Mesendoderm (in vitro differentiated cells): ENCODE results near the gene CIC.

Experiments used
- DNase-seq: peaks from one replicate; pipeline ENCODE4 v3.0.0; 2013
- H2AK5ac ChIP-seq: 2 replicates; pipeline ENCODE4 v1.6.1; 2013; ENCODE audit warnings: low read length, inconsistent platforms
- H2BK120ac ChIP-seq: 2 replicates; pipeline ENCODE4 v1.6.1; 2013; ENCODE audit warnings: low read depth, mild to moderate bottlenecking, low read length, moderate library complexity, mixed read lengths
- H2BK15ac ChIP-seq: replicated peaks from 2 replicates; pipeline ENCODE4 v1.6.1; 2013; ENCODE audit warnings: low read depth, mild to moderate bottlenecking, moderate library complexity
- H2BK5ac ChIP-seq: 2 replicates; pipeline ENCODE4 v1.6.1; 2013; ENCODE audit warnings: low read length, inconsistent platforms
- H3K18ac ChIP-seq: 2 replicates; pipeline ENCODE4 v1.6.1; 2013; ENCODE audit warnings: mild to moderate bottlenecking, low read length, mixed read lengths
- H3K23ac ChIP-seq: one replicate; pipeline ENCODE4 v1.6.1; 2013; ENCODE audit warnings: low read length
- H3K27ac ChIP-seq: 2 replicates; pipeline ENCODE4 v1.5.1; 2013; ENCODE audit warnings: low read depth, mild to moderate bottlenecking, inconsistent platforms, low read length, moderate library complexity
- H3K27me3 ChIP-seq: 2 replicates; pipeline ENCODE4 v1.6.1; 2013; ENCODE audit warnings: low read length, control low read depth, mild to moderate bottlenecking, inconsistent platforms; ENCODE audit not compliant: insufficient read depth, poor library complexity
- H3K36me3 ChIP-seq: 2 replicates; pipeline ENCODE4 v1.6.1; 2013; ENCODE audit warnings: low read length, inconsistent platforms; ENCODE audit not compliant: control insufficient read depth, insufficient read depth
- H3K4ac ChIP-seq: one replicate; pipeline ENCODE4 v1.6.1; 2013; ENCODE audit warnings: low read depth, mild to moderate bottlenecking, low read length, moderate library complexity
- H3K4me1 ChIP-seq: 2 replicates; pipeline ENCODE4 v1.6.1; 2013; ENCODE audit warnings: low read depth, low read length, inconsistent platforms; ENCODE audit not compliant: control insufficient read depth
- H3K4me2 ChIP-seq: 2 replicates; pipeline ENCODE4 v1.6.1; 2013; ENCODE audit warnings: low read length
- H3K4me3 ChIP-seq: 2 replicates; pipeline ENCODE4 v1.5.1; 2013; ENCODE audit warnings: mild to moderate bottlenecking, low read length
- H3K56ac ChIP-seq: one replicate; pipeline ENCODE4 v1.6.1; 2013; ENCODE audit warnings: low read length
- H3K79me1 ChIP-seq: 2 replicates; pipeline ENCODE4 v1.6.1; 2013; ENCODE audit warnings: low read length, inconsistent platforms
- H3K79me2 ChIP-seq: 2 replicates; pipeline ENCODE4 v1.6.1; 2013; ENCODE audit warnings: mild to moderate bottlenecking, low read length; ENCODE audit not compliant: control insufficient read depth, insufficient read depth
- H3K9ac ChIP-seq: 2 replicates; pipeline ENCODE4 v1.6.1; 2013; ENCODE audit warnings: low read length, inconsistent platforms
- H4K5ac ChIP-seq: one replicate; pipeline ENCODE4 v1.6.1; 2013; ENCODE audit warnings: low read length
- H4K8ac ChIP-seq: one replicate; pipeline ENCODE4 v1.6.1; 2013; ENCODE audit warnings: low read depth, mild to moderate bottlenecking, control low read depth, low read length, moderate library complexity
- WGBS: extraction: QIAGEN DNeasy Blood & Tissue Kit; methylation state at CpG from one replicate; pipeline ENCODE4 v1.1.7; 2013; ENCODE audit warnings: low lambda C conversion rate, missing lambda C conversion rate; ENCODE audit not compliant: insufficient coverage; ENCODE audit errors: extremely low coverage; 5-methylcytosine and 5-hydroxymethylcytosine counted together

Gene CIC

DNA sequence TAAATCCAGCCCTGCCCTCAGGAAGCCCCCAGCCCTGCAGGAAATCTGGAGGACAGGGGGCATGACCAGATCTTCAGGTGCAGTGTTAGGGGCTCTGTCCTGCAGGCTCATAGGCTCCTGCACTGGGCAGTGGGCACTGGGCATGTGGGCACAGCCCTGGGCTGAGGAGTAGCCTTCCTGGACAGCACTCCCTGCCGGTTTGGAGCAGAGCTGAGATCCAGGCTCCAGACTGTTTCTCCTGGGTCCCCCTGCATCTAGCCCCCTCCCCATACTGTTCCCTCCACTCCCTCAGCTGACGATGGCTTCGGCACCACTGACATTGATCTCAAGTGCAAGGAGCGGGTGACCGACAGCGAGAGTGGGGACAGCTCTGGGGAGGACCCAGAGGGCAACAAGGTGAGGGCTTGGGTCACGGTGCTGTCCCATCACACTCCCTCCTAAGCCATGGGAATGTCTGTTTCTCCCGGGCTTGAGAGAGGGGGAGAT is 20.5 kb downstream of the CIC start:
- Histone ChIP-seq H3K4me3 (no peak overlapping the region), H3K23ac (no peak overlapping the region), H2BK15ac (no peak overlapping the region), H2BK5ac (no peak overlapping the region), H3K56ac (no peak overlapping the region), H2BK120ac (no peak overlapping the region), H4K8ac (no peak overlapping the region), H3K27ac (no peak overlapping the region), H3K4me1 (no peaks in the 10 kb centered on the region), H3K4ac (no peak overlapping the region), H3K36me3 (peaks cover 8% of the 10 kb centered on the region), H2AK5ac (no peak overlapping the region), H3K4me2 (no peak overlapping the region), H3K27me3 (no peaks in the 10 kb centered on the region), H3K79me2 (peaks cover 12% of the 10 kb centered on the region), H3K9ac (no peak overlapping the region), H3K18ac (no peak overlapping the region), H4K5ac (no peak overlapping the region), H3K79me1 (peaks cover 11% of the 10 kb centered on the region)
- DNase-seq = no peak
- WGBS = no CpG with 5 or more reads among the region's 8 CpGs

DNA sequence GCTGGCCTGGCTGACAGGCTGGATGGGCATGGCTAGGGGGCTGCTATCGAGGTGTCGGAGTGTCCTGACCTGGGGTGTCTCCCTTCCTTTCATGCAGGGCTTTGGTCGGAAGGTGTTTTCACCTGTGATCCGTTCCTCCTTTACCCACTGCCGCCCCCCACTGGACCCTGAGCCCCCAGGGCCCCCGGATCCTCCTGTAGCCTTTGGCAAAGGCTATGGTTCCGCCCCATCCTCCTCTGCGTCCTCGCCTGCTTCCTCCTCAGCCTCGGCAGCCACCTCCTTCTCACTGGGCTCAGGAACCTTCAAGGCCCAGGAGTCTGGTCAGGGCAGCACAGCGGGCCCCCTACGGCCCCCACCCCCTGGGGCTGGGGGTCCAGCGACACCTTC is 21.1 kb downstream of the CIC start:
- H3K36me3 ChIP-seq = peaks cover 8% of the 10 kb centered on the region

DNA sequence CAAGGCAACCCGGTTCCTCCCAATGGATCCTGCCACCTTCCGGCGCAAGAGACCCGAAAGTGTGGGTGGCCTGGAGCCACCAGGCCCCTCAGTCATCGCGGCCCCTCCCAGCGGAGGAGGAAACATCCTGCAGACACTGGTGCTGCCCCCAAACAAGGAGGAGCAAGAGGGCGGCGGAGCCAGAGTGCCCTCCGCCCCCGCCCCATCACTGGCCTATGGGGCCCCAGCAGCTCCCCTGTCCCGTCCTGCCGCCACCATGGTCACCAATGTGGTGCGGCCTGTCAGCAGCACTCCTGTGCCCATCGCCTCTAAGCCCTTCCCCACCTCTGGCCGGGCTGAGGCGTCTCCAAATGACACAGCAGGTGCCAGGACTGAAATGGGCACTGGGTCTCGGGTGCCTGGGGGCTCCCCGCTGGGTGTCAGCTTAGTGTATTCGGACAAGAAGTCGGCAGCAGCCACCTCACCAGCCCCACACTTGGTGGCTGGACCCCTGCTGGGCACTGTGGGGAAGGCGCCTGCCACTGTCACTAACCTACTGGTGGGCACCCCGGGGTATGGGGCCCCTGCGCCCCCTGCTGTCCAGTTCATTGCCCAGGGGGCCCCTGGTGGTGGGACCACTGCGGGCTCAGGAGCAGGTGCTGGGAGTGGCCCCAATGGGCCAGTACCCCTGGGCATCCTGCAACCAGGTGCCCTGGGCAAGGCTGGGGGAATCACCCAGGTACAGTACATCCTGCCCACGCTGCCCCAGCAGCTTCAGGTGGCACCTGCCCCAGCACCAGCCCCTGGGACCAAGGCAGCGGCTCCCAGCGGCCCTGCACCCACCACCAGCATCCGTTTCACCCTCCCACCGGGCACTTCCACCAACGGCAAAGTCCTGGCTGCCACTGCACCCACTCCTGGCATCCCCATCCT is 21.7 kb downstream of the CIC start:
- Histone ChIP-seq H2BK5ac (no peak overlapping the region), H4K8ac (no peak overlapping the region), H2BK120ac (no peak overlapping the region), H3K36me3 (peaks cover 8% of the 10 kb centered on the region), H3K4ac (no peak overlapping the region), H3K27me3 (no peaks in the 10 kb centered on the region), H3K9ac (no peak overlapping the region), H3K56ac (no peak overlapping the region), H3K23ac (no peak overlapping the region), H3K79me1 (peaks cover 4% of the 10 kb centered on the region), H2AK5ac (no peak overlapping the region), H3K79me2 (peaks cover 3% of the 10 kb centered on the region), H3K4me2 (no peak overlapping the region), H3K4me3 (no peak overlapping the region), H3K27ac (no peak overlapping the region), H3K4me1 (no peaks in the 10 kb centered on the region), H4K5ac (no peak overlapping the region), H3K18ac (no peak overlapping the region), H2BK15ac (no peak overlapping the region)
- WGBS = no CpG with 5 or more reads among the region's 31 CpGs
- no peak for DNase-seq

More for the DNA sequence above, 21.1 kb downstream of the CIC start:
- H3K79me1 ChIP-seq = peaks cover 7% of the 10 kb centered on the region
- peaks cover 8% of the 10 kb centered on the region for H3K79me2 ChIP-seq
- no peak overlapping the region for H3K4me3 ChIP-seq
- no peak overlapping the region for H2BK5ac ChIP-seq
- no peak overlapping the region for H3K18ac ChIP-seq
- H2AK5ac ChIP-seq = no peak overlapping the region
- no CpG with 5 or more reads among the region's 13 CpGs for WGBS
- no peak overlapping the region for H3K27ac ChIP-seq
- no peak overlapping the region for H2BK15ac ChIP-seq
- no peak overlapping the region for H4K5ac ChIP-seq
- no peaks in the 10 kb centered on the region for H3K4me1 ChIP-seq
- no peaks in the 10 kb centered on the region for H3K27me3 ChIP-seq
- no peak overlapping the region for H4K8ac ChIP-seq
- H2BK120ac ChIP-seq = no peak overlapping the region
- no peak overlapping the region for H3K4ac ChIP-seq
- H3K4me2 ChIP-seq = no peak overlapping the region
- H3K9ac ChIP-seq = no peak overlapping the region
- no peak overlapping the region for H3K56ac ChIP-seq
- no peak overlapping the region for H3K23ac ChIP-seq
- no peak for DNase-seq

DNA sequence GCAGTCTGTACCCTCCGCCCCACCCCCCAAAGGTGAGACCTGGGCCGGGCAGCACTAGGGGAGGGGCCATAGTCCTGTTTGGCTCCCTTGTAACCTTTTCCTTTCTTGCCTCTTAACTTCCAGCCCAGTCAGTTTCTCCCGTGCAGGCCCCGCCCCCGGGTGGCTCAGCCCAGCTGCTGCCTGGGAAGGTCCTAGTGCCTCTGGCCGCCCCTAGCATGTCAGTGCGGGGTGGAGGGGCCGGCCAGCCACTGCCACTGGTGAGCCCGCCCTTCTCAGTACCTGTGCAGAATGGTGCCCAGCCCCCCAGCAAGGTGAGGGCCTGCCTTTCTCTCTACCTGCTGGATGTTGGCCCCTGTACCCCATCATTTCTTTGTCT is 22.4 kb downstream of the CIC start:
- Histone ChIP-seq H3K4me1 (no peaks in the 10 kb centered on the region), H3K9ac (no peak overlapping the region), H2BK120ac (no peak overlapping the region), H3K4me2 (no peak overlapping the region), H3K56ac (no peak overlapping the region), H4K5ac (no peak overlapping the region), H3K79me1 (no peaks in the 10 kb centered on the region), H3K18ac (no peak overlapping the region), H3K27ac (no peak overlapping the region), H2BK5ac (no peak overlapping the region), H3K4me3 (no peak overlapping the region), H2AK5ac (no peak overlapping the region), H4K8ac (no peak overlapping the region), H3K23ac (no peak overlapping the region), H3K79me2 (no peaks in the 10 kb centered on the region), H3K4ac (no peak overlapping the region), H3K36me3 (peaks cover 8% of the 10 kb centered on the region), H3K27me3 (no peaks in the 10 kb centered on the region), H2BK15ac (no peak overlapping the region)
- WGBS = no CpG with 5 or more reads among the region's 9 CpGs
- DNase-seq = peak; percentile 50

DNA sequence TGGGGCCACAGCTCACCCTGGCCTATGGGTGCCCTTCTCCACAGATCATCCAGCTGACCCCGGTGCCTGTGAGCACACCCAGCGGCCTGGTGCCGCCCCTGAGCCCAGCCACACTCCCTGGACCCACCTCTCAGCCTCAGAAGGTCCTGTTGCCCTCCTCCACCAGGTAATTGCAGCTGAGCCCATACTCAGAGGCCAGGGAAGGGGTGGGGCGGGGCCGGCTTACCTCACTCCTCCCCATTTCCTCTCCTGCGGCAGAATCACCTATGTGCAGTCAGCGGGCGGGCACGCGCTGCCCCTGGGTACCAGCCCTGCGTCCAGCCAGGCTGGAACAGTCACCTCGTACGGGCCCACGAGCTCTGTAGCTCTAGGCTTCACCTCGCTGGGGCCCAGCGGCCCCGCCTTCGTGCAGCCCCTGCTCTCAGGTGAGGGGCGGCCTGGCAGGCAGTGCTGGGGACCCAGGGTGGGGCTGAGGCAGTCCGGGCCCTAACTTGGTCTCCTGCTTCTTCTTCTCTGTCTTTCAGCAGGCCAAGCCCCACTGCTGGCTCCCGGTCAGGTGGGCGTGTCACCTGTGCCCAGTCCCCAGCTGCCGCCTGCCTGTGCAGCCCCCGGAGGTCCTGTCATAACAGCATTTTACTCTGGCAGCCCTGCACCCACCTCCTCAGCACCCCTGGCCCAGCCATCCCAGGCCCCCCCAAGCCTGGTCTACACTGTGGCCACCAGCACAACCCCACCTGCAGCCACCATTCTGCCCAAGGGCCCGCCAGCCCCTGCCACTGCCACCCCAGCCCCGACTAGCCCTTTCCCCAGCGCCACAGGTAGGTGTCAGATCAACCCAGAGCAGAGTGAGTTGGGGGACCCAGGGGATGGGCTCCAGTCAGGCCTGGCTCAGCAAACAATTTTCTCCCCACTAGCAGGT is 23.2 kb downstream of the CIC start:
- Histone ChIP-seq H3K23ac (no peak overlapping the region), H3K4me2 (no peak overlapping the region), H2BK5ac (no peak overlapping the region), H2BK15ac (no peak overlapping the region), H3K9ac (no peak overlapping the region), H3K56ac (no peak overlapping the region), H3K4ac (no peak overlapping the region), H2AK5ac (no peak overlapping the region), H3K18ac (no peak overlapping the region), H3K27ac (no peak overlapping the region), H4K5ac (no peak overlapping the region), H3K36me3 (peaks cover 8% of the 10 kb centered on the region), H3K4me1 (no peaks in the 10 kb centered on the region), H3K79me2 (no peaks in the 10 kb centered on the region), H3K79me1 (no peaks in the 10 kb centered on the region), H4K8ac (no peak overlapping the region), H2BK120ac (no peak overlapping the region), H3K4me3 (no peak overlapping the region), H3K27me3 (no peaks in the 10 kb centered on the region)
- no peak for DNase-seq
- no CpG with 5 or more reads among the region's 27 CpGs for WGBS
